GM19468 (cell line): ENCODE data around the gene BMF.
A peak's percentile ranks its signal among the peaks of the same experiment; 100 is the strongest.
"Not testable (repeated sequence)": the region's sequence is repeated elsewhere in the genome, so short reads cannot be mapped to it uniquely, and the experiment has no call there.

Experiments used
- ATAC-seq: cut with Tn5 transposase; IDR thresholded peaks from one replicate; pipeline ENCODE4 v1.9.1; 2021; ENCODE audit warnings: mild to moderate bottlenecking, moderate library complexity, moderate number of reproducible peaks; ENCODE audit not compliant: unreplicated experiment; ENCODE audit errors: extremely low read depth

Gene BMF

GRCh38 chr15:40108855-40109735, at the start of gene BMF:
Gene BMF (minus strand): TSS chr15:40108879. CDS start chr15:40106086, 2,793 bp downstream.
- ATAC-seq = peak; percentile 62

- no peak for ATAC-seq
Measured at GRCh38 chr15:40157778-40158447, 49.2 kb upstream of the BMF start.

GRCh38 chr15:40155270-40155910, 46.7 kb upstream of the BMF start:
- ATAC-seq = no peak

GRCh38 chr15:40154821-40155220, 46.1 kb upstream of the BMF start:
- not testable (repeated sequence) for ATAC-seq

GRCh38 chr15:40151991-40152390, 43.3 kb upstream of the BMF start:
- no peak for ATAC-seq

- ATAC-seq = no peak
Measured at GRCh38 chr15:40151499-40151898, 42.8 kb upstream of the BMF start.

GRCh38 chr15:40150163-40150925, 41.7 kb upstream of the BMF start:
- ATAC-seq = no peak

GRCh38 chr15:40149339-40149738, 40.7 kb upstream of the BMF start:
- no peak for ATAC-seq

GRCh38 chr15:40146037-40146436, 37.4 kb upstream of the BMF start:
- ATAC-seq = no peak

- ATAC-seq = no peak
Measured at GRCh38 chr15:40142428-40142827, 33.7 kb upstream of the BMF start.

GRCh38 chr15:40138201-40138570, 29.5 kb upstream of the BMF start:
- ATAC-seq = not testable (repeated sequence)

- ATAC-seq = no peak
Measured at GRCh38 chr15:40137303-40138200, 28.9 kb upstream of the BMF start.

GRCh38 chr15:40136470-40137302, 28.0 kb upstream of the BMF start:
- no peak for ATAC-seq

- not testable (repeated sequence) for ATAC-seq
Measured at GRCh38 chr15:40135846-40136450, 27.3 kb upstream of the BMF start.

- no peak for ATAC-seq
Measured at GRCh38 chr15:40134885-40135284, 26.2 kb upstream of the BMF start.

- ATAC-seq = no peak
Measured at GRCh38 chr15:40133544-40133943, 24.9 kb upstream of the BMF start.

GRCh38 chr15:40130799-40131502, 22.3 kb upstream of the BMF start:
- ATAC-seq = no peak
